ENCODE results near the gene NPM3.
A peak's percentile ranks its signal among the peaks of the same experiment; 100 is the strongest.

NPM3 gene

GRCh38 chr10:101781655-101781983 lies 1.6 kb downstream of the NPM3 start:
- H3K14ac ChIP-seq (ENCODE audit: low read length), result no peak overlapping the region
- peaks cover 0 to 32% (median 26%) of the 10 kb centered on the region in 3 experiments for H3K27me3 ChIP-seq (ENCODE audit: control insufficient read depth in 3 of 3, insufficient read depth in 3 of 3, low read depth in 1 of 3, low read length in 3 of 3)
- H4K91ac ChIP-seq (ENCODE audit: low read depth, low read length, poor library complexity), result no peak overlapping the region
- H2BK5ac ChIP-seq (ENCODE audit: low read length), result no peak overlapping the region
- no peak overlapping the region for H3K27ac ChIP-seq (replicated peaks; ENCODE audit: low read length)
- no peak overlapping the region for H3K9ac ChIP-seq (ENCODE audit: low read depth, low read length, poor library complexity)
- DNase-seq (ENCODE audit: low spot score), result no peak
- H3K79me1 ChIP-seq (ENCODE audit: low read depth, low read length), result peaks cover 1% of the 10 kb centered on the region
- H3K4me3 ChIP-seq (ENCODE audit: low read length in 2 of 2), result peak overlapping the region in 1 of 2 donors; percentile 91
- H2AK5ac ChIP-seq (ENCODE audit: low read depth, low read length), result no peak overlapping the region
- no peak overlapping the region for H2BK12ac ChIP-seq (ENCODE audit: low read length)
- H4K8ac ChIP-seq (ENCODE audit: low read depth, low read length), result no peak overlapping the region
- no peak overlapping the region for H3K4ac ChIP-seq (ENCODE audit: low read length)
- no peak overlapping the region for H2AFZ ChIP-seq (ENCODE audit: low read length)
- H3K18ac ChIP-seq (ENCODE audit: low read length), result no peak overlapping the region
- no peak overlapping the region for H2BK120ac ChIP-seq (ENCODE audit: low read depth, low read length)
- no peak overlapping the region for H3K23ac ChIP-seq (ENCODE audit: low read depth, low read length, poor library complexity)
- no peaks in the 10 kb centered on the region for H3K9me3 ChIP-seq (replicated peaks in 1 of 2; ENCODE audit: control insufficient read depth in 2 of 2, insufficient read depth in 1 of 2, low read depth in 1 of 2, low read length in 2 of 2)
- WGBS, 2 donors (ENCODE audit: extremely low coverage in 2 of 2, insufficient read length in 2 of 2, insufficient replicate concordance in 1 of 2), result no CpG with 5 or more reads among the region's 7 CpGs
- H3K4me1 ChIP-seq (ENCODE audit: control insufficient read depth in 2 of 2, insufficient read depth in 1 of 2, low read depth in 1 of 2, low read length in 2 of 2), result peaks cover 12 to 31% of the 10 kb centered on the region in 2 donors
- no peak overlapping the region for H3K4me2 ChIP-seq (ENCODE audit: insufficient read depth, low read length, poor library complexity, severe bottlenecking)
- H3K36me3 ChIP-seq (replicated peaks in 1 of 2; ENCODE audit: control insufficient read depth in 2 of 2, insufficient read depth in 2 of 2, low read length in 2 of 2), result peaks cover 12 to 28% of the 10 kb centered on the region in 2 donors
- no peak overlapping the region for H2BK15ac ChIP-seq (ENCODE audit: low read length)

GRCh38 chr10:101780818-101781654 lies 2.2 kb downstream of the NPM3 start:
- H2AFZ ChIP-seq (ENCODE audit: low read length), result no peak overlapping the region
- no peak overlapping the region for H2BK120ac ChIP-seq (ENCODE audit: low read depth, low read length)
- H3K9me3 ChIP-seq (replicated peaks in 1 of 2; ENCODE audit: control insufficient read depth in 2 of 2, insufficient read depth in 1 of 2, low read depth in 1 of 2, low read length in 2 of 2), result no peaks in the 10 kb centered on the region
- peak overlapping the region; percentile 67 for H2BK5ac ChIP-seq (ENCODE audit: low read length)
- peaks cover 8 to 22% of the 10 kb centered on the region in 2 donors for H3K36me3 ChIP-seq (replicated peaks in 1 of 2; ENCODE audit: control insufficient read depth in 2 of 2, insufficient read depth in 2 of 2, low read length in 2 of 2)
- no peak overlapping the region for H3K14ac ChIP-seq (ENCODE audit: low read length)
- peaks cover 1% of the 10 kb centered on the region for H3K79me1 ChIP-seq (ENCODE audit: low read depth, low read length)
- peaks cover 12 to 31% of the 10 kb centered on the region in 2 donors for H3K4me1 ChIP-seq (ENCODE audit: control insufficient read depth in 2 of 2, insufficient read depth in 1 of 2, low read depth in 1 of 2, low read length in 2 of 2)
- no peak overlapping the region for H3K4me3 ChIP-seq (ENCODE audit: low read length in 2 of 2)
- H3K27ac ChIP-seq (replicated peaks; ENCODE audit: low read length), result peak overlapping the region; percentile 36
- peaks cover 0 to 36% (median 29%) of the 10 kb centered on the region in 3 experiments for H3K27me3 ChIP-seq (ENCODE audit: control insufficient read depth in 3 of 3, insufficient read depth in 3 of 3, low read depth in 1 of 3, low read length in 3 of 3)
- peak; percentile 80 for DNase-seq (ENCODE audit: low spot score)
- WGBS, 2 donors (ENCODE audit: extremely low coverage in 2 of 2, insufficient read length in 2 of 2, insufficient replicate concordance in 1 of 2), result no CpG with 5 or more reads among the region's 14 CpGs
- peak overlapping the region; percentile 84 for H2BK15ac ChIP-seq (ENCODE audit: low read length)
- no peak overlapping the region for H2BK12ac ChIP-seq (ENCODE audit: low read length)
- H3K23ac ChIP-seq (ENCODE audit: low read depth, low read length, poor library complexity), result no peak overlapping the region
- peak overlapping the region; percentile 82 for H2AK5ac ChIP-seq (ENCODE audit: low read depth, low read length)
- H4K8ac ChIP-seq (ENCODE audit: low read depth, low read length), result peak overlapping the region; percentile 90
- no peak overlapping the region for H3K9ac ChIP-seq (ENCODE audit: low read depth, low read length, poor library complexity)
- H3K18ac ChIP-seq (ENCODE audit: low read length), result peak overlapping the region; percentile 73
- H3K4me2 ChIP-seq (ENCODE audit: insufficient read depth, low read length, poor library complexity, severe bottlenecking), result no peak overlapping the region
- H3K4ac ChIP-seq (ENCODE audit: low read length), result no peak overlapping the region
- no peak overlapping the region for H4K91ac ChIP-seq (ENCODE audit: low read depth, low read length, poor library complexity)

GRCh38 chr10:101780187-101780817 lies 2.9 kb downstream of the NPM3 start:
- H3K27ac ChIP-seq (replicated peaks; ENCODE audit: low read length), result peak overlapping the region; percentile 36
- peak overlapping the region; percentile 82 for H2AK5ac ChIP-seq (ENCODE audit: low read depth, low read length)
- H3K23ac ChIP-seq (ENCODE audit: low read depth, low read length, poor library complexity), result no peak overlapping the region
- peak overlapping the region; percentile 57 for H3K14ac ChIP-seq (ENCODE audit: low read length)
- H3K79me1 ChIP-seq (ENCODE audit: low read depth, low read length), result peaks cover 2% of the 10 kb centered on the region
- H3K9ac ChIP-seq (ENCODE audit: low read depth, low read length, poor library complexity), result no peak overlapping the region
- H2BK5ac ChIP-seq (ENCODE audit: low read length), result peak overlapping the region; percentile 67
- H4K8ac ChIP-seq (ENCODE audit: low read depth, low read length), result no peak overlapping the region
- H3K4me2 ChIP-seq (ENCODE audit: insufficient read depth, low read length, poor library complexity, severe bottlenecking), result peak overlapping the region; percentile 67
- peak overlapping the region; percentile 68 for H2BK12ac ChIP-seq (ENCODE audit: low read length)
- no peak overlapping the region for H2BK120ac ChIP-seq (ENCODE audit: low read depth, low read length)
- no CpG with 5 or more reads among the region's 17 CpGs for WGBS, 2 donors (ENCODE audit: extremely low coverage in 2 of 2, insufficient read length in 2 of 2, insufficient replicate concordance in 1 of 2)
- H3K4ac ChIP-seq (ENCODE audit: low read length), result no peak overlapping the region
- H3K4me3 ChIP-seq (ENCODE audit: low read length in 2 of 2), result no peak overlapping the region
- peaks cover 0 to 42% (median 31%) of the 10 kb centered on the region in 3 experiments for H3K27me3 ChIP-seq (ENCODE audit: control insufficient read depth in 3 of 3, insufficient read depth in 3 of 3, low read depth in 1 of 3, low read length in 3 of 3)
- H4K91ac ChIP-seq (ENCODE audit: low read depth, low read length, poor library complexity), result peak overlapping the region; percentile 14
- peaks cover 12 to 31% of the 10 kb centered on the region in 2 donors for H3K4me1 ChIP-seq (ENCODE audit: control insufficient read depth in 2 of 2, insufficient read depth in 1 of 2, low read depth in 1 of 2, low read length in 2 of 2)
- H3K9me3 ChIP-seq (replicated peaks in 1 of 2; ENCODE audit: control insufficient read depth in 2 of 2, insufficient read depth in 1 of 2, low read depth in 1 of 2, low read length in 2 of 2), result no peaks in the 10 kb centered on the region
- H2BK15ac ChIP-seq (ENCODE audit: low read length), result peak overlapping the region; percentile 84
- peaks cover 4 to 15% of the 10 kb centered on the region in 2 donors for H3K36me3 ChIP-seq (replicated peaks in 1 of 2; ENCODE audit: control insufficient read depth in 2 of 2, insufficient read depth in 2 of 2, low read length in 2 of 2)
- DNase-seq (ENCODE audit: low spot score), result no peak
- no peak overlapping the region for H2AFZ ChIP-seq (ENCODE audit: low read length)
- peak overlapping the region; percentile 91 for H3K18ac ChIP-seq (ENCODE audit: low read length)
